Islet precursor cell (in vitro differentiated cells): ENCODE measurements around the gene TMEM141.
A peak's percentile ranks its signal among the peaks of the same experiment; 100 is the strongest.
"Not testable (repeated sequence)": the region's sequence is repeated elsewhere in the genome, so short reads cannot be mapped to it uniquely, and the experiment has no call there.

Experiments
- DNase-seq: peaks from one replicate; pipeline ENCODE4 v3.0.0-alpha.2; 2018

The TMEM141 gene

GRCh38 chr9:136796238-136796774 lies 5.2 kb downstream of the TMEM141 start, which contains the start of gene CCDC183:
CCDC183 (plus strand) TSS chr9:136796338; CDS start chr9:136796398, 60 bp downstream.
- no peak for DNase-seq

GRCh38 chr9:136796775-136797347 lies 5.7 kb downstream of the TMEM141 start:
- DNase-seq: peak; percentile 89

- DNase-seq: no peak
Measured at GRCh38 chr9:136798708-136799078, 7.5 kb downstream of the TMEM141 start.

GRCh38 chr9:136799079-136799853 lies 8.1 kb downstream of the TMEM141 start:
- DNase-seq: peak; percentile 64

GRCh38 chr9:136799854-136800657 lies 8.9 kb downstream of the TMEM141 start:
- peak; percentile 98 for DNase-seq

GRCh38 chr9:136802321-136802720 lies 11.2 kb downstream of the TMEM141 start:
- DNase-seq: no peak

GRCh38 chr9:136803009-136803550 lies 11.9 kb downstream of the TMEM141 start:
- DNase-seq: not testable (repeated sequence)

GRCh38 chr9:136803551-136804508 lies 12.7 kb downstream of the TMEM141 start:
- no peak for DNase-seq

- DNase-seq: no peak
Measured at GRCh38 chr9:136804509-136805206, 13.5 kb downstream of the TMEM141 start.

- no peak for DNase-seq
Measured at GRCh38 chr9:136805207-136805740, 14.1 kb downstream of the TMEM141 start.

GRCh38 chr9:136806067-136806466 lies 14.9 kb downstream of the TMEM141 start:
- no peak for DNase-seq

- no peak for DNase-seq
Measured at GRCh38 chr9:136806631-136807201, 15.6 kb downstream of the TMEM141 start.

- DNase-seq: peak; percentile 78
Measured at GRCh38 chr9:136807281-136808074, 16.3 kb downstream of the TMEM141 start, which contains the start of gene RABL6. RABL6 (plus strand) TSS chr9:136807948; CDS start chr9:136808197, 249 bp downstream.

GRCh38 chr9:136808075-136808805 lies 17.1 kb downstream of the TMEM141 start:
- no peak for DNase-seq

GRCh38 chr9:136808806-136809158 lies 17.6 kb downstream of the TMEM141 start:
- no peak for DNase-seq

- DNase-seq: no peak
Measured at GRCh38 chr9:136814725-136815421, 23.7 kb downstream of the TMEM141 start.

- no peak for DNase-seq
Measured at GRCh38 chr9:136815422-136815782, 24.3 kb downstream of the TMEM141 start.
